ENCODE measurements around the gene ERICH6B.
"Not testable (repeated sequence)": the region's sequence is repeated elsewhere in the genome, so short reads cannot be mapped to it uniquely, and the experiment has no call there.

The ERICH6B gene

DNA sequence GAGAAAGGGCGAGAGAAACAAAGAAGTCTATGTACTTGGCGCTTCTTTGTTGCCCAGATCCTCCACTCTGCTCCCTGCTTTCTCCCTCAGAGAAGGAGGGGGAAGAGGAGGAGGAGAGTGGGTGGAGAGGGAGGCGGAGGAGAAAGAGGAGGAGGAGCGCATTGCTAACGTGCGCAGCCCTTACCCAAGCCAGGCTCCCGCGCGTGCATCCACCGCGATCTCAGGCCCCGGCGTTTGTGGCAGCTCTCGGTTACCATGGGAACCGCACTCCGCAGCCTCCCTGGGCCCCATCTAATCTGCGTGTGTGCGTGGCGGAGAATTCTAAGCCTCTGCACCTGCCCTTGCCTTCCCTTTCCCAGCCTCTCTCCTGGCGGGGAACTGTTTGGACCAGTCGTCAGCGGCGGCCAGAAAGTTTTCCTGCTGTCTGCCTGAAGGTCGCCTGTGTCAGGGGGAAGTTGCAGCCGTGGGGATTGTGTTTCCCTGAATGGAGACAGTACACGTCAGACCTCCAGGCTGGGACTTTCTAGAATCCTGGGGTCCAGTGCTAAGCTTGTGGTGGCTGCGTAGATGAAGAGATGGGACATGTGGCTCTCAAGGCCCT lies at the start of gene ERICH6B:
ERICH6B (minus strand) TSS at position 239 of the 601 bp plus-strand sequence. CDS start 18,734 bp downstream, outside the sequence.
- DNase-seq (ENCODE audit: low spot score), result peak; percentile 90

GRCh38 chr13:45662903-45663302 lies 47.4 kb upstream of the ERICH6B start:
- DNase-seq (ENCODE audit: low spot score), result not testable (repeated sequence)

DNA sequence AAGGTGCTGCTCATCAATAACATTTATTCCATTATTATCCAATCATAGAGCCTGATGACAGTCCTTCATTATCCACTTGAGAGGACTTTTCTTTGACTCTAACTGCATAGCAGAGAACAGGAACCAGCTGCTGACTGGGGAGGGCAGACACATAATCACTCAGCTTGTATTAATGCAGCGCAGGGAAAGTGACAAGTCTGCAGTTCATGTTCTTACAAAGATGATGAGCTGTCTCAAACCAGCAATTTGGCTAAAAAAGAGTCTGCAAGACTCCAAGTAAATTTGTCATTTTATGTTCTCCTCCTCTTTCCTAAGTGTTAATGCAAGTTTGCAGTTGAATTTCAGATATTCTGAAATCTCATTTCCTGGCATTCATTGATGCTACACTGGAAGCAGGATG lies 46.6 kb upstream of the ERICH6B start:
- DNase-seq (ENCODE audit: low spot score), result no peak

DNA sequence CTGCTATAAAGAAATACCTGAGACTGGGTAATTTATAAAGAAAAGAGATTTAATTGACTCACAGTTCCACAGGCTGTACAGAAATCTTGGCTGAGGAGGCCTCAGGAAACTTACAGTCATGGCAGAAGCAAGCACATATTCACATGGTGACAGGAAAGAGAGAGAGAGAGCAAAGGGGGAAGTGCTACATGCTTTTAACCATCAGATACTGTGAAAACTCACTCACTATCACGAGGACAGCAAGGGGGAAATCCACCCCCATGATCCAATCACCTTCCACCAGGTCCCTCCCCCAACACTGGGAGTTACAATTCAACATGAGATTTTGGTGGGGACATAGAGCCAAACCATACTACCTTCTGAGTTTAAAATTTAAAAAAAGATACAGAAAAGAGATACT lies 44.9 kb upstream of the ERICH6B start:
- DNase-seq (ENCODE audit: low spot score), result not testable (repeated sequence)

DNA sequence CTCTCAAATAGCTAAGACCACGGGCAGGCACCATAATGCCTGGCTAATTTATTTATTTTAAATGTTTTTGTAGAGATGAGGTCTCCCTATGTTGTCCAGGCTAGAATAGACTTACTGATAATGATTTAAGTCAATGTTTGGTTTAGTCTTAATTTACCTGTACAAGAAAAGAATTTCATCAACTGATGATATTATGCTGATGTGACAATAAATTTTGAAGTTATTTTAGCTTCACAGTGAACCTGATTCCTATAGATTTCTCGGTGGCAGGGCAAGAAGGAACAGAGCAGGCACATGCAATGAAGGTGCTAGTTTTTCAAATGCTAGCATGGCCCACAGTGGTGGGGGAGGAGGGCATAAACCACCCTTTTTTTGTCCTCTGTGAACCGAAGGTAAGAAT lies 44.0 kb upstream of the ERICH6B start:
- no peak for DNase-seq (ENCODE audit: low spot score)

DNA sequence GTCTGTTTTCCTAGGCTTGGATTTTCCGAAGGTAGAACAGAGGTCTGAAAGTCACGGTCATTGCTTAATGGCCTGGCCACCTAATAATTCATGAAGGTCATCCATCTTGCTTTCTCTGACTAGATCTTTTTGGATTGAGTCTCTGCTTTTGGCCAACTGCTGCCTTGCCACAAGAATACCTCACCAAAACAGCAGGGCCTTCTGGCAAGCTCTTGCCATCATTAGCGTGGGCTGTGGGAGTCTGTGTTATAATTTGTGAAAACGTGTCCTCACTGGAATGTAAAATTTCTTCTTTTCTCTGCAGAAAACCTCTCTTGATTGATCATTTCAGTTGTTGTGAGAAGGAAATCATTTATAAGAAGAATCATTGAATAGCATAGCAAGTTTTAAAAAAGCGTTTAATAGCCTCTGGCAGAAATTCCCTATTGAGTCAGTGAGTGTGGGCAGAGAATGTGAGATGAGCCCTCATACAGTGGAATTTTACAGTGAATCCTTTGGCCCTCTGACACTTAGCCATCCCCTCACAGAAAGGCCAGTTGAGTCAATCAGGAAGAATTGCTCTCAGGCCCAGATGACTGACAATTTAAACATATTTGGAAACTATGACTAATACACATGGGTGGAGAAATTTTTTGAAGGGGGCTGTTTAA lies 43.2 kb upstream of the ERICH6B start:
- DNase-seq (ENCODE audit: low spot score), result no peak

GRCh38 chr13:45654633-45655349 lies 39.3 kb upstream of the ERICH6B start:
- no peak for DNase-seq (ENCODE audit: low spot score)

GRCh38 chr13:45645263-45645662 lies 29.7 kb upstream of the ERICH6B start:
- not testable (repeated sequence) for DNase-seq (ENCODE audit: low spot score)

GRCh38 chr13:45642159-45642558 lies 26.6 kb upstream of the ERICH6B start:
- DNase-seq (ENCODE audit: low spot score), result not testable (repeated sequence)

- not testable (repeated sequence) for DNase-seq (ENCODE audit: low spot score)
These were observed 19.8 kb upstream of the ERICH6B start for GRCh38 chr13:45635291-45635690.

DNA sequence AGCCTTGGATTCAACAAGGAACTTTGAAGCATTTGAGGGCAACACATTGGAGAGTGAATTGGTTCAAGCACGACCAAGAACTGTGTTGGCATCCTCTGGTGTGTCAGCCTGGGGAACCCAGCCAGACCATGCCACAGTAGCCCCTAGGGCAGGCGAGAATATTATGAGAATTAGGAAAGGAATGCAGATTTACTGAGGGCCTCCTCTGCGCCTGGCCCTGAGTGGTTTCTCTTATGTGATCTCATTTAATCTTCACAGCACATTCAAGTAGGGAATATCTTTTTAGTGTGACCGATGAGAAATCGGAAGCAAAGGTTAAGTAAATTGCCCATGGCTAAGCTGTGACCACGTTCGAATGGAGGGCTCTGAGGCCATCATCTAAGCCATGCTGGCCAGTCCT lies 15.3 kb upstream of the ERICH6B start:
- no peak for DNase-seq (ENCODE audit: low spot score)

GRCh38 chr13:45629940-45630339 lies 14.4 kb upstream of the ERICH6B start:
- DNase-seq (ENCODE audit: low spot score), result no peak

GRCh38 chr13:45628094-45628493 lies 12.6 kb upstream of the ERICH6B start:
- no peak for DNase-seq (ENCODE audit: low spot score)

DNA sequence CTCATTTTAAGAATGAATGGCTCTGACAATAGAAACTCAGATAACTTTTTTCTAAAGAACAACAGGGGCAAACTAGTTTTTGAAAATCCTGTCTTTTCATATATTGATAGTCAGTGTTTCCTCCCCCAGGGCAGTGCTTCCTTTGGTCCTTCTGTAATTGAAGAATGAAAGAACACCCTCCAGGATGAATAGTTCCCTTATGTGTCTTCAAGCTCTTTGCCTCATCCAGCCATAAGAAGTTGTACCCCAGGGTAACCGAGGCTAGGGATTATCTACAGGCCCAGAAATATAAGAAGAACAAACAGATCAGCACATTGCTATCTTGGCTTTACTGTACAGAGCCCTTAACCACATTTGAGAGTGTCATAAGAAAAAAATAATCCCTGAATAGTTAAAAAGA lies 12.1 kb upstream of the ERICH6B start:
- no peak for DNase-seq (ENCODE audit: low spot score)

DNA sequence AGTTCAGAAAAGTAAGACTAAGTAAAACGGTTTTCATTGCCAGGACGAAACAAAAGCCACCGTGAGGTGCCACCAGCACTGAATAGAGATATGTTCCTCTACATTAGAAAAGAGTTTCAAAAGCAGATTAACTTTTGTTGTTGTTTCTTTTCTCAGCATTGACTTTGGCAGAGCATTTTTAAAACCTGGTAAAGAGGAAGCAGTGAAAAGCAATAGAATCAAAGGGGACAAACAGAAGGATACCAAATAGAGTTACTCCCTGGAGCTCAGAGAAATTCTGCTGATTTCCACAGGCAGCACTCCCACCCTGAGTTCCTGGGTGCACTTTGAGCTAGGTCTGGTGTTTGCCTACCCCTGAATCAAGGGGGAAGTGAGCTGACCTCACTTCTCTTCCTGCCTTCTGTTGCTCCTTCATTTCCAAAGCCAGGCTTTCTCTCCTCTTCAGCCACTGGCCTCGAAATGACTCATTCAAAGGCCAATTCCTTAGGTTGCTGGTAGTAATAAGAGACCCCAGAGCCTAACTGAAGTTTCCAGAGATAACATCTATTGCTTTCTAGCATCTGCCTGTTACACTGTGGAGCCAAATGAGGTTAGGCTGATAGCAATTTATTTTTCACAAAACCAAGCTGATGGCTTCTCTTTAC lies 11.3 kb upstream of the ERICH6B start:
- DNase-seq (ENCODE audit: low spot score), result no peak

DNA sequence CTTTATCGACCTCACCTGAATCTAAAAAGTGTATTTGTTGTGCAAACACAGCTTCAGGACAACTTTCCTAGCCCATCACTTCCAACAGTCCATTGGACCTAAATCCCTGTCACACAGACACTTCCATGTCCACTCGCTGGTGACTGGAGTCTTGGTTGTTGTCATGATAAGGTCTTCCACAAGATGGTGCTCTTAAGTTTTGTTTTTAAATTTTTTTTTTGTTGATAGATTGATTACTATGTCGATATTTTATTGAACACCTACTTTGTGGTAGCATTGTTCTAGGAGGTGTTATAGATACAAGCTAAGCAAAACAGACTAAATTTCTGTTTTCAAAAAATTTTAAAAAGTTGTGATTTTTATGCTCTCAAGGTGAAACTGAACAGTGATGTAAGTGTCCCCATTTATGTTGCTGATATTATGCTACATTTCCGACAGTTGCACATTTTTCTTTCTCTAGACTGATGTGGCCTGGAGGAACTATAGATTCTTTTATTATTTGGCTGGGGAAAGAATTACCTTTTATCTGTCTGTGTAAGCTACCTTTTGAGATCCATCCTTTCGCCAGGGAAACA lies 8.1 kb upstream of the ERICH6B start:
- no peak for DNase-seq (ENCODE audit: low spot score)

DNA sequence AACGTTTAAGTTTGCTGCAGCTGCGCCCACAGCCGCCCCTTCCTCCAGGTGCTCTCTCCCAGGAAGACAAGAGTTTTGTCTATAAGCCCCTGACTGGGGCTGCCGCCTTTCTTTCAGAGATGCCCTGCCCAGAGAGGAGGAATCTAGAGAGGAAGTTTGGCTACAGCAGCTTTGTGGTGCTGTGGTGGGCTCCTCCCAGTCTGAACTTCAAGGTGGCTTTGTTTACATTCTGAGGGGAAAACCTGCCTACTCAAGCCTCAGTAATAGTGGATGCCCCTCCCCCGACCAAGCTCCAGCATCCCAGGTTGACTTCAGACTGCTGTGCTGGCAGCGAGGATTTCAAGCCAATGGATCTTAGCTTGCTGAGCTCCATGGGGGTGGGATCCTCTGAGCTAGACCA lies 6.4 kb upstream of the ERICH6B start:
- no peak for DNase-seq (ENCODE audit: low spot score)

DNA sequence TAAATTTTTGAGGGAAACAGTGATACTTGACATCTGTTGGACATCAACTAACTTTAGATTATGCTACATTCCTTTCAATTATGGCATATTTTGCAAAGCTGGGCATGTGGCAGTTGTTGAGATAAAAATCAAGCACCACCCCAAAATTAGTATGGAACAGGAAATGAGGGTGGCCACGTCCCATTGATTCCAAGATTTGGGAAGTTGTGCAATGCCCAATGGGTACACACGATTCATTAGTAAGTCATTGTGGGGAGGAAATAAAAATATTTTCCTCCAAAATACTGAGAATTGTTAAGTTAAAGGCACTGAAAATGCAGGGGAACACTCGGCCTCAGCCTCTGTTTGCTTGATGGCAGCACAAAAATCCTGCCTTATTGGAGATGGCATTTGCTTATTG lies 7.6 kb downstream of the ERICH6B start:
- no peak for DNase-seq (ENCODE audit: low spot score)

GRCh38 chr13:45604892-45605291 lies 10.6 kb downstream of the ERICH6B start:
- no peak for DNase-seq (ENCODE audit: low spot score)

DNA sequence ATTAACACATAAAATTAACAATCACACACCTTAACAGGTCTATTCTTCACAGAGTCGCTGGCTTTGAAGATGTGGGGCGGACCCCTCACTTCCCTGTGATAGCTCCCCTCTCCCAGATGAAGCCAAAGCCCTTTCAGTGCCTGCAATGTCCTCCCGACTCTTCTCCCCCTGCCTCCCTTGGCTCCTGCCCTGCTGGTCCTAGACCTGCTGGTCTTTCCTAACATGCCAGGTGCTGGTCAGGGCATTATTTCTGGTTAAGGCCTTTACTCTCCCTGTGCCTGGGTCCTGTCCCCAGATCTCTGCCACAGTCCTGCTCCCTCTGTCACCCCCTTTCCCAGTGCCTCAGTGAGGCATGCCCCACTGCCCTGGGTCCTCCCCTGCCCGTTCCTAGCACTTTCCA lies 12.2 kb downstream of the ERICH6B start:
- DNase-seq (ENCODE audit: low spot score), result no peak

DNA sequence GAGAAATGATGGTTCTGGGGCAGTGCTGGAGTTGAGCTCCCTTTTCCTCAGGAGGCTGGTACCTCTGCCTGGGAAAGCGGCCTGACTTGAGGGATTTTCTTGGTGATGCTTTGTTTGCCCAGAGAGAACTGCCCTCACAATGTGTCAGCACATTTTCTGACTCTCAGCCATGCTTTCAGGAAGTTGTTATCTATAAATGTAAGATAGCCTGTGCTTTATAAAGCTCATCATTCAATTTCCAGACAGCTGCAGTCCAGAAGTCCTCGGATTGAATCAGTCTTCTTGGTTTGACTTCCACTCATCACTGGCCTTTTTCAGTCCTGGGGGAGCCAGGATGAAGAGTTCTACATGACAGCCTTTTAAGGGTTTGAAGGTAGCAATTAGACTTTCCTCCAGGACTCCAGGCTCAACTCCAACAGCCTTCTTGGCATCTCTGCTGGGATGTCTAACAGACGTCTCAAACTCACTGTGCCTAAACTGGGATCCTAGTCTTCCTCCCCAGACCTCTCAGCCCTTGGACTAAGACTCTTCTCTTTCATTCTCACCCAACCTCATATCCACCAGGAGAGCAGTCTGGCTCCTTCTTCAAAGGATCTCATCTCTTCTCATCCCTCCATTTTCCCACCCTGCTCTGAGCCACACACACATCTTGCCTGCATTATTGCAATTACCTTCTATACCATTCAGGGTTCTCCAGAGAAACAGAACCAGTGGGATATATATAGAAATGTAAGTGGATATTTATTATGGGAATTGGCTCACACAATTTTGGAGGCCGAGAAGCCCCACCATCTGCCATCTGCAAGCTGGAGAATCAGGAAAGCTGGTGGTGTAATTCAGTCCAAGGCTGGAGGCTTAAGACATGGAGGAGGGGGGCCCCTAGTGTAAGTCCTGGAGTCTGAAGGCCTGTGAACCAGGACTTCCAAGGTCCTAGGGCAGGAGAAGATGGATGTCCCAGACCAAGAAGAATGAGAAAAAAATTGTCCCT lies 13.1 kb downstream of the ERICH6B start:
- DNase-seq (ENCODE audit: low spot score), result no peak

Measured in ecto neural progenitor cell (in vitro differentiated cells).